Esophagus squamous epithelium (tissue), 5 donors: ENCODE data around the gene RPS6KA4. TPM values are rescaled to one million over a fixed set of nuclear protein-coding genes. Genes with fewer than 3 reads are reported as not detected.

Experiments
- DNase-seq: peaks from one replicate; lab custom pipeline; 2025; lab: John Stamatoyannopoulos, UW
- H3K27ac ChIP-seq, 4 donors: fragments of 200-600 bp; sonication (generic); one replicate each; pipeline ENCODE4 v1.5.1; 2016 to 2019; ENCODE audit warnings: mild to moderate bottlenecking in 1 of 4
- H3K27me3 ChIP-seq, 4 donors: fragments of 200-600 bp; sonication (generic); 1 replicate in 3 of 4; 2 replicates in 1 of 4; pipeline versions ENCODE4 v1.5.1 to v1.6.0; 2017 to 2021; ENCODE audit warnings: antibody characterized with exemption in 1 of 4
- H3K36me3 ChIP-seq, 3 donors: fragments of 200-600 bp; sonication (generic); one replicate each; pipeline ENCODE4 v1.5.1; 2016 to 2019
- H3K4me1 ChIP-seq, 3 donors: fragments of 200-600 bp; sonication (generic); one replicate each; pipeline ENCODE4 v1.5.1; 2017 to 2019
- H3K4me3 ChIP-seq, 4 donors: fragments of 200-600 bp; sonication (generic); 1 replicate in 3 of 4; 2 replicates in 1 of 4; pipeline ENCODE4 v1.5.1; 2016 to 2019; ENCODE audit warnings: mild to moderate bottlenecking in 2 of 4, moderate library complexity in 1 of 4
- H3K9me3 ChIP-seq, 3 donors: fragments of 200-600 bp; sonication (generic); one replicate each; pipeline ENCODE4 v1.5.1; 2016 to 2019
- POLR2A ChIP-seq, 4 donors: fragments of 450-650 bp; IDR thresholded peaks; one replicate each; pipeline ENCODE4 v1.6.1; 2017; ENCODE audit warnings: antibody characterized with exemption in 4 of 4, mild to moderate bottlenecking in 4 of 4, moderate library complexity in 3 of 4
- WGBS, 2 donors: methylation state at CpG; one replicate each; pipeline ENCODE4 v1.1.5; 2018; 5-methylcytosine and 5-hydroxymethylcytosine counted together
- intact Hi-C: fragments of 100-400 bp; cut with DNase I; formaldehyde crosslinking; loops from one replicate; pipeline ENCODE4 v1.15.0; 2022
- total RNA-seq, 4 donors: library from RNA; depleted of rRNA; stranded (reverse); fragments of >200 nt; gene quantifications; one replicate each; pipeline ENCODE4 v1.1.0, GENCODE V29; 2016
- TF ChIP-seq, protein P1 (sequence below), 6 experiments: fragments of 450-650 bp in 4 of 6; fragments of 200-600 bp in 2 of 6; sonication (generic) in 2 of 6; IDR thresholded peaks; one replicate each; pipeline ENCODE4 v1.5.1; 2016 to 2019; ENCODE audit warnings: antibody characterized with exemption in 6 of 6, mild to moderate bottlenecking in 4 of 6, moderate library complexity in 4 of 6
- donor health status: DM: yes; HTN: yes; CAD: no.

Gene RPS6KA4
- total RNA-seq, 4 donors from 2014 or later: 28.6 to 69.8 (median 55.0) TPM

DNA sequence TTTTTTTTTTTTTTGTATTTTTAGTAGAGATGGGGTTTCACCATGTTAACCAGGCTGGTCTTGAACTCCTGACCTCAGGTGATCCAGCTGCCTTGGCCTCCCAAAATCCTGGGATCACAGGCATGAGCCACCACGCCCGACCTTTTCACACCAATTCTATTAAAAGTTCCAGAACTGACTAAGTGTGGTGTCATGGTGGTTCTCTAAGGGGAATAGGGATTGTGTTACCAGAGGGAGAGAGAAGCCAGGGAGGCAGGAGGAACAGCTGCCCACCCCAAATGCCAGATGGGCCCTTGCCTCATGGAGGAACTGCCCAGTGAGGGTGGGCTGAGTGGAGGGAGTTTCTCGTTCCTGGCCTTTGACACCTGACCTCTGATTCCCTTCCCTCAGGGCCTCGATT lies 5.9 kb downstream of the RPS6KA4 start:
- DNase-seq: no peak
- WGBS, 2 donors: 67 to 90% methylated on average over 2 of the region's 4 CpGs
- H3K27me3 ChIP-seq: no peaks in the 10 kb centered on the region
- TF ChIP-seq, protein P1, sequence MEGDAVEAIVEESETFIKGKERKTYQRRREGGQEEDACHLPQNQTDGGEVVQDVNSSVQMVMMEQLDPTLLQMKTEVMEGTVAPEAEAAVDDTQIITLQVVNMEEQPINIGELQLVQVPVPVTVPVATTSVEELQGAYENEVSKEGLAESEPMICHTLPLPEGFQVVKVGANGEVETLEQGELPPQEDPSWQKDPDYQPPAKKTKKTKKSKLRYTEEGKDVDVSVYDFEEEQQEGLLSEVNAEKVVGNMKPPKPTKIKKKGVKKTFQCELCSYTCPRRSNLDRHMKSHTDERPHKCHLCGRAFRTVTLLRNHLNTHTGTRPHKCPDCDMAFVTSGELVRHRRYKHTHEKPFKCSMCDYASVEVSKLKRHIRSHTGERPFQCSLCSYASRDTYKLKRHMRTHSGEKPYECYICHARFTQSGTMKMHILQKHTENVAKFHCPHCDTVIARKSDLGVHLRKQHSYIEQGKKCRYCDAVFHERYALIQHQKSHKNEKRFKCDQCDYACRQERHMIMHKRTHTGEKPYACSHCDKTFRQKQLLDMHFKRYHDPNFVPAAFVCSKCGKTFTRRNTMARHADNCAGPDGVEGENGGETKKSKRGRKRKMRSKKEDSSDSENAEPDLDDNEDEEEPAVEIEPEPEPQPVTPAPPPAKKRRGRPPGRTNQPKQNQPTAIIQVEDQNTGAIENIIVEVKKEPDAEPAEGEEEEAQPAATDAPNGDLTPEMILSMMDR (IDR thresholded peaks at IDR 0.05): no peak
- TF ChIP-seq POLR2A (IDR thresholded peaks at IDR 0.05): no peak
- H3K9me3 ChIP-seq: no peaks in the 10 kb centered on the region
- no peak overlapping the region for H3K27ac ChIP-seq
- no peak overlapping the region for H3K4me3 ChIP-seq
- intact Hi-C loops: no loop called here
- H3K36me3 ChIP-seq: peaks cover 32 to 99% (median 66%) of the 10 kb centered on the region in 3 donors
- peaks cover 7 to 25% (median 7%) of the 10 kb centered on the region in 3 donors for H3K4me1 ChIP-seq

- Histone ChIP-seq H3K36me3 (peaks cover 33 to 100% (median 66%) of the 10 kb centered on the region in 3 donors), H3K9me3 (no peaks in the 10 kb centered on the region), H3K4me3 (no peak overlapping the region), H3K4me1 (peaks cover 0 to 7% (median 0%) of the 10 kb centered on the region in 3 donors), H3K27ac (no peak overlapping the region), H3K27me3 (no peaks in the 10 kb centered on the region)
- intact Hi-C loops: no loop called here
- TF ChIP-seq, protein P1 (IDR thresholded peaks at IDR 0.05): no peak
- TF ChIP-seq POLR2A (IDR thresholded peaks at IDR 0.05): no peak
- WGBS, 2 donors: 57 to 63% methylated on average over 1 of the region's 1 CpG
- no peak for DNase-seq
Observed at GRCh38 chr11:64366751-64367150, 7.8 kb downstream of the RPS6KA4 start.

DNA sequence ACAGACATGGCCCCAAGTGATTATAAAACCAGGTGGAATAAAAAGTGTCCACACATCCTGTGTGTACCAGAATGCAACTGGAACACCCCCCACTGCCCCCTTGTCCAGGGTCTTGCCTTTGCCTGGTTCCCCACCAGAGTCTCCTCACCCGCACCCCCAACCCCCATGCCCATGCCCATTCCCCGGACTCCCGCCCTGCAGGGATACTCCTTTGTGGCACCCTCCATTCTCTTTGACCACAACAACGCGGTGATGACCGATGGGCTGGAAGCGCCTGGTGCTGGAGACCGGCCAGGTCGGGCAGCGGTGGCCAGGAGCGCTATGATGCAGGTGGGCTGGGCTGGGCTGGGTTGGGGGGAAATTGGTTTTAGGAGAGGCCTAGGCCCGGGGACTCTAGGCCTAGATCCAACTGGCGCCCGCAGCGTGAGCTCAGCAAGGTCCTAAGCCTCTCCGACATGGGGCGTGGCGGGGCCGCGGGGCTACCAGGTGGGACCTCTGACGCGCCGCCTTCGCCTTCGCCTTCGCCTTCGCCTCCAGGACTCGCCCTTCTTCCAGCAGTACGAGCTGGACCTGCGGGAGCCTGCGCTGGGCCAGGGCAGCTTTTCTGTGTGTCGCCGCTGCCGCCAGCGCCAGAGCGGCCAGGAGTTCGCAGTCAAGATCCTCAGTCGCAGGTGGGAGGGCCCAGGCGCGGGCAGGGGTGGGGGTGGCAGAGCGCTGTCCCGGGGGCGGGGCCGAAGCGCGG lies 9.1 kb downstream of the RPS6KA4 start:
- H3K27ac ChIP-seq: no peak overlapping the region
- no peaks in the 10 kb centered on the region for H3K27me3 ChIP-seq
- TF ChIP-seq POLR2A (IDR thresholded peaks at IDR 0.05): no peak
- TF ChIP-seq, protein P1 (IDR thresholded peaks at IDR 0.05): no peak
- H3K4me1 ChIP-seq: peaks cover 0 to 7% (median 0%) of the 10 kb centered on the region in 3 donors
- H3K9me3 ChIP-seq: no peaks in the 10 kb centered on the region
- no peak for DNase-seq
- 91 to 100% methylated on average over 5 to 7 of the region's 46 CpGs for whole genome bisulfite sequencing, 2 donors
- peaks cover 28 to 91% (median 58%) of the 10 kb centered on the region in 3 donors for H3K36me3 ChIP-seq
- no peak overlapping the region for H3K4me3 ChIP-seq
- intact Hi-C loops: no loop called here

DNA sequence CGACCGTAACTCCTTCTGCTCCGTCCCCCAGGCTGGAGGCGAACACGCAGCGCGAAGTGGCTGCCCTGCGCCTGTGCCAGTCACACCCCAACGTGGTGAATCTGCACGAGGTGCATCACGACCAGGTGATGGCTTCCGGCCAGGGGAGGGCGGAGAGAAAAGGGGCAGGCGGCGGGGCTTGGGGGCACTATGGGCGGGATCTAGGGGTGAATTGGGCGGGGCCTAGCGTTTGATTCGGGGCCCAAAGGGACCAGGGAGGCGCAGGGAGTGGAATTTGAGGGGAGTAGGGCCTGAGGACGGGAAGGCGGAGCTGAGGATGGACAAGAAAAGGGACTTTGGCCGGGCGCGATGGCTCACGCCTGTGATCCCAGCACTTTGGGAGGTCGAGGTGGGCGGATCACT lies 9.7 kb downstream of the RPS6KA4 start:
- WGBS, 2 donors: 92 to 94% methylated on average over 16 to 19 of the region's 28 CpGs
- Histone ChIP-seq H3K36me3 (peaks cover 28 to 85% (median 52%) of the 10 kb centered on the region in 3 donors), H3K27ac (no peak overlapping the region), H3K4me3 (no peak overlapping the region), H3K9me3 (no peaks in the 10 kb centered on the region), H3K4me1 (peaks cover 0 to 7% (median 0%) of the 10 kb centered on the region in 3 donors), H3K27me3 (no peaks in the 10 kb centered on the region)
- TF ChIP-seq POLR2A (IDR thresholded peaks at IDR 0.05): no peak
- TF ChIP-seq, protein P1 (IDR thresholded peaks at IDR 0.05): no peak
- DNase-seq: no peak
- intact Hi-C loops: no loop called here
